K562 (cell line): ENCODE data around the gene SLC1A5. TPM values are rescaled to one million over a fixed set of nuclear protein-coding genes. Genes with fewer than 3 reads are reported as not detected.
A peak's percentile ranks its signal among the peaks of the same experiment; 100 is the strongest.

Source experiments
- ATAC-seq: fragments of 200-7000 bp; cut with Tn5 transposase; 3 replicates; pipeline ENCODE4 v1.9.1; 2020; ENCODE audit warnings: moderate library complexity
- BruUV-seq: library from RNA; stranded (reverse); fragments of 400-500 nt; replicated peaks from 2 replicates; lab custom pipeline; 2021; lab: Mats Ljungman, UMichigan
- CTCF ChIA-PET: fragments of 300-600 bp; formaldehyde crosslinking; extraction: SDS; loops from one replicate; lab custom pipeline; 2021; ENCODE audit warnings: low intra/inter-chr PET ratio; lab: Yijun Ruan, JAX
- POLR2A ChIA-PET: fragments of 300-600, 350-650 bp; sonication (Branson Sonifier 250); formaldehyde crosslinking; extraction: SDS; loops from one replicate; lab custom pipeline; 2021; ENCODE audit warnings: antibody characterized with exemption, inconsistent platforms; lab: Yijun Ruan, JAX
- DNase-seq, 4 experiments: peaks; one replicate each; pipeline versions ENCODE4 v3.0.0 to v3.0.0-alpha.2; 2011 to 2018; ENCODE audit warnings: low spot score in 3 of 4, mixed read lengths in 3 of 4; ENCODE audit errors: extremely low read depth in 1 of 4
- FAIRE-seq: peaks from 2 replicates; lab custom pipeline; 2011; peaks lifted over from hg19 to GRCh38; lab: Jason Lieb, UNC
- H2AFZ ChIP-seq: 2 replicates; pipeline ENCODE4 v1.6.0; 2011; ENCODE audit warnings: low read depth, low read length, control low read depth, inconsistent platforms
- H3K27ac ChIP-seq: fragments of 200-600 bp; 3 replicates; pipeline ENCODE4 v1.8.0; 2011; ENCODE audit warnings: low read depth, mild to moderate bottlenecking, control low read depth, inconsistent platforms, low read length, moderate library complexity, mixed read lengths; ENCODE audit errors: extremely low read depth
- H3K27me3 ChIP-seq, 2 experiments: fragments of 300-600 bp in 1 of 2; 2 replicates in 1 of 2; 3 replicates in 1 of 2; pipeline versions ENCODE4 v1.6.0 to v1.8.0; 2011; ENCODE audit warnings: inconsistent platforms in 2 of 2, low read length in 2 of 2, mild to moderate bottlenecking in 1 of 2, mixed read lengths in 1 of 2, moderate library complexity in 1 of 2; ENCODE audit not compliant: control insufficient read depth in 2 of 2, insufficient read depth in 2 of 2
- H3K36me3 ChIP-seq: fragments of 300-600 bp; 3 replicates; pipeline ENCODE4 v1.8.0; 2011; ENCODE audit warnings: mild to moderate bottlenecking, low read length, inconsistent platforms; ENCODE audit not compliant: control insufficient read depth, insufficient read depth
- H3K4me1 ChIP-seq, 2 experiments: fragments of 200-600 bp in 1 of 2; replicated peaks in 1 of 2; 2 replicates in 1 of 2; 3 replicates in 1 of 2; pipeline versions ENCODE4 v1.5.1 to v1.8.0; 2011; ENCODE audit warnings: inconsistent platforms in 2 of 2, low read length in 2 of 2, mild to moderate bottlenecking in 1 of 2, mixed read lengths in 1 of 2, moderate library complexity in 1 of 2; ENCODE audit not compliant: control insufficient read depth in 2 of 2, insufficient read depth in 2 of 2
- H3K4me2 ChIP-seq: 2 replicates; pipeline ENCODE4 v1.6.1; 2011; ENCODE audit warnings: low read length, control low read depth, inconsistent platforms, mixed read lengths; ENCODE audit not compliant: insufficient read depth
- H3K4me3 ChIP-seq: fragments of 200-600 bp; sonication (generic), shearing (Covaris generic); 2 replicates; pipeline ENCODE4 v1.5.1; 2016; ENCODE audit warnings: control low read depth, inconsistent platforms
- H3K79me2 ChIP-seq: fragments of 200-600 bp; 3 replicates; pipeline ENCODE4 v1.8.0; 2011; ENCODE audit warnings: low read length, inconsistent platforms; ENCODE audit not compliant: control insufficient read depth, insufficient read depth
- H3K9ac ChIP-seq, 2 experiments: 2 replicates each; pipeline versions ENCODE4 v1.6.0 to v1.6.1; 2011; ENCODE audit warnings: low read depth in 2 of 2, low read length in 2 of 2, control low read depth in 1 of 2, inconsistent platforms in 1 of 2, mild to moderate bottlenecking in 1 of 2, mixed read lengths in 1 of 2; ENCODE audit not compliant: insufficient read depth in 1 of 2
- H3K9me1 ChIP-seq: one replicate; pipeline ENCODE4 v1.6.0; 2011; ENCODE audit warnings: inconsistent platforms, mild to moderate bottlenecking, low read length, moderate library complexity; ENCODE audit not compliant: control insufficient read depth, insufficient read depth
- H3K9me3 ChIP-seq: replicated peaks from 2 replicates; pipeline ENCODE4 v1.5.1; 2011; ENCODE audit warnings: low read depth, low read length, inconsistent platforms; ENCODE audit not compliant: control insufficient read depth, insufficient read depth
- H4K20me1 ChIP-seq: replicated peaks from 2 replicates; pipeline ENCODE4 v1.6.1; 2011; ENCODE audit warnings: low read length, inconsistent platforms, mixed read lengths; ENCODE audit not compliant: control insufficient read depth, insufficient read depth
- BCOR ChIP-seq: fragments of 450-650 bp; IDR thresholded peaks from 2 replicates; pipeline ENCODE4 v1.6.1; 2016
- ELK1 ChIP-seq: sonication (generic); formaldehyde crosslinking; IDR thresholded peaks from 2 replicates; pipeline ENCODE4 v1.8.1; 2022; ENCODE audit warnings: missing genetic modification reagents
- GATAD2A ChIP-seq: fragments of 450-650 bp; IDR thresholded peaks from 2 replicates; pipeline ENCODE4 v1.6.1; 2017
- HIVEP1 ChIP-seq: fragments of 250-450 bp; sonication (Bioruptor Pico); IDR thresholded peaks from 2 replicates; pipeline ENCODE4 v1.4.0; 2020; ENCODE audit warnings: mild to moderate bottlenecking
- KDM5B ChIP-seq: fragments of 200-600 bp; sonication (generic); IDR thresholded peaks from 2 replicates; pipeline ENCODE4 v1.6.1; 2012; ENCODE audit warnings: low read depth, mild to moderate bottlenecking, moderate library complexity, low read length, control low read depth, inconsistent platforms; ENCODE audit not compliant: insufficient replicate concordance
- PHF20 ChIP-seq: fragments of 450-650 bp; IDR thresholded peaks from 2 replicates; pipeline ENCODE4 v1.6.1; 2018; ENCODE audit not compliant: partially characterized antibody
- RAD51 ChIP-seq: fragments of 450-650 bp; IDR thresholded peaks from 2 replicates; pipeline ENCODE4 v1.7.1; 2016; ENCODE audit warnings: low read depth, mild to moderate bottlenecking, borderline replicate concordance
- TRIM25 ChIP-seq: fragments of 450-650 bp; IDR thresholded peaks from 2 replicates; pipeline ENCODE4 v1.7.0; 2016; ENCODE audit warnings: borderline replicate concordance
- ZC3H8 ChIP-seq: fragments of 450-650 bp; IDR thresholded peaks from 2 replicates; pipeline ENCODE4 v1.6.1; 2017
- ZNF395 ChIP-seq: fragments of 200-800 bp; sonication (Bioruptor generic); IDR thresholded peaks from 2 replicates; pipeline ENCODE4 v1.6.1; 2017; ENCODE audit warnings: missing genetic modification characterization, missing compliant biosample characterization
- ZNF407 ChIP-seq: fragments of 450-650 bp; IDR thresholded peaks from 2 replicates; pipeline ENCODE4 v1.6.1; 2016; ENCODE audit warnings: low read depth
- WGBS: fragments of 100-300 bp; shearing (Covaris generic); methylation state at CpG from one replicate; pipeline ENCODE4 v1.1.6; 2016; ENCODE audit warnings: low coverage, mixed read lengths; ENCODE audit not compliant: insufficient coverage; ENCODE audit errors: missing lambda C conversion rate; 5-methylcytosine and 5-hydroxymethylcytosine counted together
- in situ Hi-C: fragments of 300-500 bp; cut with MboI; formaldehyde crosslinking; loops from 4 replicates; pipeline ENCODE4 v1.15.0; 2018; ENCODE audit warnings: inconsistent platforms, mixed read lengths
- intact Hi-C: fragments of 100-400 bp; cut with micrococcal nuclease; formaldehyde crosslinking; loops from 2 replicates; pipeline ENCODE4 v1.14.2; 2022
- polyA plus RNA-seq, 8 experiments: library from polyadenylated mRNA; depleted of rRNA in 4 of 8; stranded (reverse) in 5 of 8; unstranded in 3 of 8; fragments of >200 nt; fragmentation: Nextera tagmentation in 2 of 8; fragmentation: Illumina TruSeq in 1 of 8; extraction: Ambion mirVana in 2 of 8; extraction: Trizol in 1 of 8; gene quantifications; 2 replicates each; pipeline versions ENCODE4 v1.2.1 to v1.2.3, GENCODE V29; 2011 to 2014; ENCODE audit warnings: inconsistent platforms in 1 of 8, missing spikeins in 1 of 8
- total RNA-seq, 7 experiments: library from RNA; depleted of rRNA in 6 of 7; stranded (reverse); fragments of >200 nt in 6 of 7; fragmentation: Illumina TruSeq in 2 of 7; extraction: Trizol in 2 of 7; gene quantifications; 2 replicates each; pipeline versions ENCODE4 v1.2.1 to v1.2.3, GENCODE V29; 2011 to 2021; ENCODE audit warnings: low replicate concordance in 1 of 7

SLC1A5 gene
- total and polyA plus RNA-seq, 9 of the 15 experiments (the other 6 are each of a cell fraction or from before 2014, with no cell fraction given) = 31.2 to 417 (median 134) TPM

GRCh38 chr19:46787040-46787330 is 1.4 kb downstream of the SLC1A5 start:
- intact Hi-C loops = loop anchor here (5.0 kb wide), 1 partner anchor 40 kb away; no protein-coding TSS in a partner anchor
- Histone ChIP-seq H3K36me3 (peaks cover 47% of the 10 kb centered on the region), H2AFZ (no peak overlapping the region), H3K9me3 (no peaks in the 10 kb centered on the region), H3K9me1 (peaks cover 5% of the 10 kb centered on the region), H3K4me1 (peaks cover 30 to 49% of the 10 kb centered on the region in 2 experiments), H3K9ac (peak overlapping the region; percentile 99), H3K4me3 (peak overlapping the region; percentile 91), H3K4me2 (peak overlapping the region; percentile 92), H4K20me1 (peaks cover 47% of the 10 kb centered on the region), H3K79me2 (peaks cover 67% of the 10 kb centered on the region), H3K27me3 (no peaks in the 10 kb centered on the region), H3K27ac (peak overlapping the region; percentile 95)
- no TSS peak for BruUV-seq
- ATAC-seq (no peak), DNase-seq (no peak), FAIRE-seq (no peak)
- in situ Hi-C loops = no loop called here
- POLR2A ChIA-PET = interaction anchor here (0.6 to 5.9 kb wide), 20 partner anchors 11 to 1785 kb away, joined by 3 to 89 read pairs (median 4); partner anchors contain the start of gene DACT3
- WGBS = 0% methylated on average over 4 of the region's 5 CpGs
- CTCF ChIA-PET = no interaction called here
- TF ChIP-seq BCOR (no peak), HIVEP1 (CRISPR knock-in tag) (no peak), RAD51 (0 out of 2 replicates have a peak, but pooled peaks have one; percentile 82), ELK1 (CRISPR knock-in tag) (no peak), ZNF407 (0 out of 2 replicates have a peak, but pooled peaks have one; percentile 39), ZC3H8 (no peak), PHF20 (no peak), ZNF395 (CRISPR knock-in tag) (peak; percentile 67; the same call in 1 of the 2 replicates), GATAD2A (no peak), KDM5B (no peak), TRIM25 (0 out of 2 replicates have a peak, but pooled peaks have one; percentile 45)
